ENCODE data around the gene CC2D2A. TPM values are rescaled to one million over a fixed set of nuclear protein-coding genes. Genes with fewer than 3 reads are reported as not detected.
A peak's percentile ranks its signal among the peaks of the same experiment; 100 is the strongest.

The CC2D2A gene
- not detected for polyA plus RNA-seq (2012; ENCODE audit: insufficient read depth, insufficient read length)

- DNase-seq (ENCODE audit: low read depth, low spot score), result no peak
- no peak within 1 kb of the TSS for H3K4me3 ChIP-seq (ENCODE audit: low read length)
These were observed at the start of gene CC2D2A for GRCh38 chr4:15469402-15470127. Gene CC2D2A, plus strand, starts transcription at chr4:15469882. Its CDS starts 6,051 bp downstream, at chr4:15475933.

GRCh38 chr4:15420642-15421041, 49.0 kb upstream of the CC2D2A start:
- no peak overlapping the region for H3K4me3 ChIP-seq (ENCODE audit: low read length)
- DNase-seq (ENCODE audit: low read depth, low spot score), result no peak

- DNase-seq (ENCODE audit: low read depth, low spot score), result no peak
- no peak overlapping the region for H3K4me3 ChIP-seq (ENCODE audit: low read length)
These were observed 46.4 kb upstream of the CC2D2A start for GRCh38 chr4:15423285-15423711.

- H3K4me3 ChIP-seq (ENCODE audit: low read length), result no peak overlapping the region
- no peak for DNase-seq (ENCODE audit: low read depth, low spot score)
These were observed 44.2 kb upstream of the CC2D2A start for GRCh38 chr4:15425520-15425919.

GRCh38 chr4:15427161-15427560, 42.5 kb upstream of the CC2D2A start:
- H3K4me3 ChIP-seq (ENCODE audit: low read length), result no peak overlapping the region
- DNase-seq (ENCODE audit: low read depth, low spot score), result no peak

GRCh38 chr4:15427701-15428100, 42.0 kb upstream of the CC2D2A start, which contains the start of gene C1QTNF7:
Gene C1QTNF7, plus strand, starts transcription at chr4:15428033. Its CDS starts 7,711 bp downstream, at chr4:15435744.
- DNase-seq (ENCODE audit: low read depth, low spot score), result no peak
- no peak within 1 kb of the TSS for H3K4me3 ChIP-seq (ENCODE audit: low read length)

GRCh38 chr4:15428611-15429010, 41.1 kb upstream of the CC2D2A start:
- DNase-seq (ENCODE audit: low read depth, low spot score), result no peak
- no peak overlapping the region for H3K4me3 ChIP-seq (ENCODE audit: low read length)

GRCh38 chr4:15434091-15434490, 35.6 kb upstream of the CC2D2A start:
- no peak for DNase-seq (ENCODE audit: low read depth, low spot score)
- H3K4me3 ChIP-seq (ENCODE audit: low read length), result no peak overlapping the region

- H3K4me3 ChIP-seq (ENCODE audit: low read length), result no peak overlapping the region
- no peak for DNase-seq (ENCODE audit: low read depth, low spot score)
These were observed 35.0 kb upstream of the CC2D2A start for GRCh38 chr4:15434676-15435075.

GRCh38 chr4:15436513-15436912, 33.2 kb upstream of the CC2D2A start:
- DNase-seq (ENCODE audit: low read depth, low spot score), result no peak
- H3K4me3 ChIP-seq (ENCODE audit: low read length), result no peak overlapping the region

- no peak for DNase-seq (ENCODE audit: low read depth, low spot score)
- no peak overlapping the region for H3K4me3 ChIP-seq (ENCODE audit: low read length)
These were observed 30.6 kb upstream of the CC2D2A start for GRCh38 chr4:15438939-15439524.

- no peak overlapping the region for H3K4me3 ChIP-seq (ENCODE audit: low read length)
- no peak for DNase-seq (ENCODE audit: low read depth, low spot score)
These were observed 26.1 kb upstream of the CC2D2A start for GRCh38 chr4:15443371-15444160.

GRCh38 chr4:15444276-15444675, 25.4 kb upstream of the CC2D2A start:
- no peak for DNase-seq (ENCODE audit: low read depth, low spot score)
- H3K4me3 ChIP-seq (ENCODE audit: low read length), result no peak overlapping the region

- H3K4me3 ChIP-seq (ENCODE audit: low read length), result no peak overlapping the region
- DNase-seq (ENCODE audit: low read depth, low spot score), result peak; percentile 6
These were observed 24.7 kb upstream of the CC2D2A start for GRCh38 chr4:15444879-15445547.

- no peak for DNase-seq (ENCODE audit: low read depth, low spot score)
- H3K4me3 ChIP-seq (ENCODE audit: low read length), result no peak overlapping the region
These were observed 18.4 kb upstream of the CC2D2A start for GRCh38 chr4:15451181-15451865.

- DNase-seq (ENCODE audit: low read depth, low spot score), result no peak
These were observed 17.6 kb upstream of the CC2D2A start for GRCh38 chr4:15451866-15452765.

GRCh38 chr4:15455290-15455689, 14.4 kb upstream of the CC2D2A start:
- H3K4me3 ChIP-seq (ENCODE audit: low read length), result no peak overlapping the region
- DNase-seq (ENCODE audit: low read depth, low spot score), result no peak

More at GRCh38 chr4:15451866-15452765, 17.6 kb upstream of the CC2D2A start:
- H3K4me3 ChIP-seq (ENCODE audit: low read length), result no peak overlapping the region

Measured in Jurkat, Clone E6-1 (cell line).